ENCODE measurements around the gene RFXANK.

- TF ChIP-seq CTCF (conservative IDR thresholded peaks at IDR 0.05; ENCODE audit: low read length) (no peak), EZH2phosphoT487 (IDR thresholded peaks at IDR 0.05; ENCODE audit: borderline replicate concordance, low read depth, low read length) (no peak)
These were observed 49.7 kb upstream of the RFXANK start for GRCh38 chr19:19142347-19142746.
